ENCODE measurements around the gene CCDC120. TPM values are rescaled to one million over a fixed set of nuclear protein-coding genes. Genes with fewer than 3 reads are reported as not detected.

The CCDC120 gene
- polyA plus RNA-seq, 1 of the 3 experiments (the other 2 are of a cell fraction): 2.1 TPM

- H3K79me2 ChIP-seq (ENCODE audit: insufficient read depth): no peaks in the 10 kb centered on the region
- H3K9me2 ChIP-seq: no peaks in the 10 kb centered on the region
- 65% methylated on average over 7 of the region's 7 CpGs for WGBS (ENCODE audit: low lambda C conversion rate)
- POLR2A ChIA-PET: no interaction called here
- H3K4me2 ChIP-seq: no peak overlapping the region
- CTCF ChIA-PET: no interaction called here
- no peaks in the 10 kb centered on the region for H3K36me3 ChIP-seq (replicated peaks in 1 of 2; ENCODE audit: control insufficient read depth in 1 of 2, insufficient read depth in 2 of 2, low read length in 1 of 2)
- no peak overlapping the region for H3K27ac ChIP-seq (ENCODE audit: low read depth in 2 of 2, low read length in 1 of 2)
- H4K20me1 ChIP-seq (ENCODE audit: insufficient read depth): no peaks in the 10 kb centered on the region
- no peak overlapping the region for H3K9ac ChIP-seq
- H3K27me3 ChIP-seq (ENCODE audit: insufficient read depth): peaks cover 3% of the 10 kb centered on the region; the same call in 1 of the 2 replicates
- H3K9me3 ChIP-seq: no peaks in the 10 kb centered on the region
- TF ChIP-seq FOSL2 (IDR thresholded peaks at IDR 0.05; ENCODE audit: borderline replicate concordance, low read depth) (no peak), CHD2 (IDR thresholded peaks at IDR 0.05; ENCODE audit: low read length, partially characterized antibody) (no peak), POLR2AphosphoS5 (IDR thresholded peaks at IDR 0.05; ENCODE audit: low read depth, low read length) (no peak), MEF2A (IDR thresholded peaks at IDR 0.05; ENCODE audit: borderline replicate concordance, low read depth) (no peak), EZH2phosphoT487 (IDR thresholded peaks at IDR 0.05; ENCODE audit: borderline replicate concordance, low read depth) (no peak), ZBTB33 (IDR thresholded peaks at IDR 0.05; ENCODE audit: borderline replicate concordance, low read depth) (no peak), PBX3 (IDR thresholded peaks at IDR 0.05) (no peak), RCOR1 (IDR thresholded peaks at IDR 0.05; ENCODE audit: low read length) (no peak), RAD21 (IDR thresholded peaks at IDR 0.05; ENCODE audit: low read length) (no peak), RXRA (IDR thresholded peaks at IDR 0.05; ENCODE audit: borderline replicate concordance, low read depth) (no peak), ELF1 (IDR thresholded peaks at IDR 0.05) (no peak), FOXJ3 (CRISPR knock-in tag; IDR thresholded peaks at IDR 0.05) (no peak), TCF12 (IDR thresholded peaks at IDR 0.05) (no peak), RFX5 (IDR thresholded peaks at IDR 0.05; ENCODE audit: low read length) (no peak), TEAD4 (IDR thresholded peaks at IDR 0.05; ENCODE audit: borderline replicate concordance, insufficient read depth) (no peak), FOXM1 (IDR thresholded peaks at IDR 0.05; ENCODE audit: low read depth) (no peak)
- no peak overlapping the region for H2AFZ ChIP-seq (ENCODE audit: low read depth)
- no peaks in the 10 kb centered on the region for H3K4me1 ChIP-seq (ENCODE audit: control insufficient read depth in 1 of 2, insufficient read depth in 2 of 2, low read depth in 1 of 2, low read length in 1 of 2)
- no peaks in the 10 kb centered on the region for H3F3A ChIP-seq (replicated peaks; ENCODE audit: insufficient read depth)
- DNase-seq: no peak
- H3K4me3 ChIP-seq (ENCODE audit: low read depth in 2 of 2, low read length in 1 of 2): no peak overlapping the region
Observed at GRCh38 chrX:49061490-49061889, 2.7 kb downstream of the CCDC120 start.

- no peak for DNase-seq
- POLR2A ChIA-PET: no interaction called here
- 62% methylated on average over 5 of the region's 10 CpGs for WGBS (ENCODE audit: low lambda C conversion rate)
- Histone ChIP-seq H3K4me3 (ENCODE audit: low read depth in 2 of 2, low read length in 1 of 2) (no peak overlapping the region), H3K27ac (ENCODE audit: low read depth in 2 of 2, low read length in 1 of 2) (no peak overlapping the region), H2AFZ (ENCODE audit: low read depth) (no peak overlapping the region), H3K4me1 (ENCODE audit: control insufficient read depth in 1 of 2, insufficient read depth in 2 of 2, low read depth in 1 of 2, low read length in 1 of 2) (no peaks in the 10 kb centered on the region), H3K36me3 (replicated peaks in 1 of 2; ENCODE audit: control insufficient read depth in 1 of 2, insufficient read depth in 2 of 2, low read length in 1 of 2) (no peaks in the 10 kb centered on the region), H3F3A (replicated peaks; ENCODE audit: insufficient read depth) (no peaks in the 10 kb centered on the region), H3K79me2 (ENCODE audit: insufficient read depth) (no peaks in the 10 kb centered on the region), H3K9me2 (no peaks in the 10 kb centered on the region), H3K27me3 (ENCODE audit: insufficient read depth) (peaks cover 3% of the 10 kb centered on the region; the same call in 1 of the 2 replicates), H3K4me2 (no peak overlapping the region), H3K9ac (no peak overlapping the region), H4K20me1 (ENCODE audit: insufficient read depth) (no peaks in the 10 kb centered on the region), H3K9me3 (no peaks in the 10 kb centered on the region)
- CTCF ChIA-PET: no interaction called here
- TF ChIP-seq TCF12 (IDR thresholded peaks at IDR 0.05): no peak
- TF ChIP-seq EP300 (IDR thresholded peaks at IDR 0.05; ENCODE audit: borderline replicate concordance in 1 of 2, low read depth in 1 of 2, low read length in 1 of 2): no peak
- TF ChIP-seq MAX (IDR thresholded peaks at IDR 0.05; ENCODE audit: low read depth): no peak
- no peak for TF ChIP-seq GABPA (IDR thresholded peaks at IDR 0.05; ENCODE audit: low read depth)
- TF ChIP-seq EZH2phosphoT487 (IDR thresholded peaks at IDR 0.05; ENCODE audit: borderline replicate concordance, low read depth): no peak
- no peak for TF ChIP-seq RCOR1 (IDR thresholded peaks at IDR 0.05; ENCODE audit: low read length)
- TF ChIP-seq REST (IDR thresholded peaks at IDR 0.05; ENCODE audit: low read depth, low read length): no peak
- TF ChIP-seq CTCF (IDR thresholded peaks at IDR 0.05): no peak
Observed at GRCh38 chrX:49061916-49062315, 3.1 kb downstream of the CCDC120 start.

Measured in SK-N-SH (cell line).